ENCODE data around the gene SORCS3.

The SORCS3 gene

DNA sequence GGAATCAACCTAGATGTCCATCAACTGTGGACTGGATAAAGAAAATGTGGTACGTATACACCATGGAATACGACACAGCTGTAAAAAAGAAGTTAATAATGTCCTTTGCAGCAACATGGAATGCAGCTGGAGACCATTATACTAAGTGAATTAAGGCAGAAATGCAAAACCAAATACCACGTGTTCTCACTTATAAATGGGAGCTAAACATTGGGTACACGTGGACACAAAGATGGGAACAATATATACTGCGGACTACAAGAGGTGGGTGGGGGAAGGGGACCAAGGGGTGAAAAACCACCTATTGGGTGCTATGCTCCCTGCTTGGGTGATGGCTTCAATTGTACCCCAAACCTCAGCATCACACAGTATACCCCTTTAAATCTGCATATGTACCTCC is 385.5 kb downstream of the SORCS3 start:
- DNase-seq: no peak

DNA sequence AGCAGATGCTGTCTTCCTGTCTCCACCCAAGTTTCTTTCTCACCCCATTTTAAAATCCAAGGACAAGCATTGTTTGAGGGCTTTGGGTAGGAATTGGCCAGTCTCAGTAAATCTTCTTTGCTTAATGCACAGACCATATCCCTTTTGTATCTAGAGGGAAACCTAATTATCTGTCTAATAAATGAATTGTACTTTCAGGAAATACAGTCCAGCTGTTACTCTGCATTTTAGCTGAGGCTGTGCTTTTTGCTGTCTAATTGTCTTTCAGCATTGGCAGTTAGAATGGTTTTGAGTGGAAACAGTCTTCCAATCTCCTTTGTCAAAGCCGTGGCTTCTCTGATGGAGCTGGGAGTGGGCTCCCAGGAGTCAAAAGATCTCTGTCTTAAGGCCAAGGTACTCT is 388.2 kb downstream of the SORCS3 start:
- DNase-seq: no peak

DNA sequence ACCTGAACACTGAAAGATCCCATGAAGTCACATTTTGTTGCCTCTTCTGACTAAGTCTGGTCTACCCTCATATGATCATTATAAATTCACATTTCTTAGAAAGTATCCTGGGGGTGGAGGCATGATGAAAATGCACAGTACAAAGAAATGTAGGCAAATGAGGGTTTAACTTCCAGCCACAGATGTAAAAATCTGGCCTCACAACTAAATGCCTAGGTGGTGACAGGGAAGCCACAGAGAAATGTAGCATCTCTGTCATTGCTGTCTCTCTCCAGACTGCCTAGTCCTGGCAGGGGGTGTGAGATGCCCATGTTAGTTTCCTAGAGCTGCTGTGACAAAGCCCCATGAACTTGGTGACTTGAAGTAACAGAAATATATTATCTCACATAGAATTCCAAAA is 395.9 kb downstream of the SORCS3 start:
- DNase-seq: no peak

DNA sequence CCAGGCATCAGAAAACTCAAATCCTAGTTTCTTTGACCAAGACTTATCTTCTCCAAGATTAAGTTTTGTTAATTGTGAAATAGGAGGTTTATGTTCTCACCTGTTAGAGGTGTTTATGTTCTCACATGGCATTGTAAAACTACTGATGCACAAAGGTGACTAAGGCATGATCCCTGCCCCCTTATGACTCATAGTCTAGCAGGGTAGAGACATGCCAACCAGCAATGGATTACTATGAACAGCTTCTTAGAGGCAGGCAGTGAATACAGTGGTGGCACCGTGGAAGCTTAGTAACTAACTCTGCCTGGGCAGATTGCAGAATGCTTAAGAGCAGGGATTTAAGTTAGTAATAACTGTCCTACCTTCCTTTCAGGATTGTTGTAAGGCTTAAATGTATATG is 400.9 kb downstream of the SORCS3 start:
- DNase-seq: no peak

DNA sequence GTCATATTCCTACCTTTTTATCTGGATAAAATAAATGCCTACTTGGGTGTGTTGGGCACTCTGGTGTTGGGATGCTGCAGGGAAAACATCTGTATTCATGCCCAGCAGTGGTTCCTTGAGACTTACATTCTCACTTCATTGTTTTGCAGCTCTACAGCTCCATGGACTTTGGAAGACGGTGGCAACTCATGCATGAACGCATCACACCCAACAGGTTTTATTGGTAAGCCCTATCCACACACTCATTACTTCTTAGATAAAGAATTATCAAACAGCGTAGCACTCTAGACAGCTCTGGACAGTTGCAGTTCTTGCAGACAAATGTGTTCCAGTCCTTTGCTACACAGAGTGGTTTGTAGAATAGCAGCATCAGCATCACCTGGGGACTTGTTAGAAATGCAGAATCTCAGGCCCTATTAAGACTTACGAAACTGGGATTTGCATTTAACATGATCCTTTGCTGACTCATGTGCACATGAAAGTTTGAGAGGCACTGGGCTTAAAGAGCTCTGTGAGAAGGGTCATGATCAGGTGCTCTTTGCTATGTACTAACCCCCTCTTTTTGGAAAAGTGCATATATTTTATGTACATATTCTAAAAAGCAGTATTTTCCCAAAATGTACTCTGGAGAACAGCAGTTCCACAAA is 401.9 kb downstream of the SORCS3 start:
- no peak for DNase-seq

DNA sequence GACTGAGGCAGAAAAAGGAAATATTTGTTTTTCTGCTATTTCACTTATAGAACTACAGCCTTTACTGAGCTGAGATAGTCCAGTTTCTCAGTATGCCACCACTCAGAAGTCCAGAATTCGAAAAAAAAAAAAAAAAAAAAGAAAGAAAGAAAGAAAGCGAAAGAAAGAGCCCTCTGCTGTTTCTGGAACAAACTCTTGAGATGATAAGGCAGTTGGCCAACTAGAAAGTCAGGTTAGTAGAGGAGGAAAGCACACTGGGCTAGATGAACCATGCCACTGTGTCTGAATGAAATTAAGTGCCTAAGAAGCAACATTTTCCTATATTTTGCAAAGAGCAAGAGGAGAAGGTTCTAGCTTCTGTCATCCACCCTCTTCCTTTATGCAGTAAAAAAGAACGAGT is 403.8 kb downstream of the SORCS3 start:
- no peak for DNase-seq

DNA sequence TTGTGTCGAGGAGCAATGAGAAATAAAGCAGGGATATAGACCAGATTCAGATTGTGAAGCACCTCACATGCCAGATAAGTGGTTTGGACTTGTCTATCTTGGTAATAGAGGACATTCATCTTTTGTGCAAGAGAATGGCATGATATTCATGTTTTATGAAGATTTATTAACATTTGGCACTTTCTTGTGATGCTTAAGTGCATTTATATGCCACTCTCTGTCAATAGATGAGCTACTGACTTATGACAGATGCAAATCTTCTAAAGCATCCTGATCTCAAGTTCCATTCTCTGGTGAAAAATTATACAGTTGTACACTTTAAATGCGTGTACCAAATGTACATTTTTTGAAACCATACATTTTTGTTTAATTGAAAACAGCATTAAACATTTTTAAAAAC is 415.3 kb downstream of the SORCS3 start:
- no peak for DNase-seq

DNA sequence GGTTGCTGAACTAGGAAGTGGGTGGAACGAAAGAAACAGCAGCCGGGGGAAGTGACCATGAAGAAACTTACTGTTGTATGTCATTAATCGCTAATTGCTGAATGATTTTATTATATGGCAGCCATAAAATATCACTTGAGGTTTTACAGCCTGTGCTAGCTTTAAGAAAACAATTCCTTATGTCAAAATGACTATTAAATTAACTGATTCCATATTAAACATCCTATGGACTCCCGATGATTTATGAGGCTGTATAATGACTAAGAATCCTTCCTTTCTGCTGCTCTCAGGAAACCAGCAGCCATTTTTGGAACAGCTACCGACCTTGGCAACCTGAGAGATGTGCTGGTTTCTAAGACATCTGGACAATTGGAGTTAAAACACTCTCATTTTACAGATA is 421.9 kb downstream of the SORCS3 start:
- no peak for DNase-seq

DNA sequence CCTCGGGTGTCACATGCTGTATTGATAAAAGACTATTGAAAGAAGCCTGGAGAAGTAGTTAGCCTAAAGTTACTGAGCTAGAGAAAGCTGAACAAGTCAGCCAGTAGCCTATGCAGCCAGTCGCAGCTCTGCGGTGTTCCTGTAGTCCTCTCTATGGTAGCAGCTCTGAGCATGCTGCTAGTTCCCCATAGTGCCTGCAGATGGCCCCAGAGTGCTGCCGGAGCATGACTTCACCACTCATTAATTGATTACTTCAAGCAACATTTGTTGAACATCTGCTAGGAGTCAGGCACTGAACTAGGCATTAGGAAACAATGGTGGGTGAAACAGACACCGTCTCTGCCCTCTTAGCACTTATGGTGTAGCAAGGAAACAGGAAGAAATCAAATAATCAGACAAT is 422.7 kb downstream of the SORCS3 start:
- peak; percentile 11 for DNase-seq

DNA sequence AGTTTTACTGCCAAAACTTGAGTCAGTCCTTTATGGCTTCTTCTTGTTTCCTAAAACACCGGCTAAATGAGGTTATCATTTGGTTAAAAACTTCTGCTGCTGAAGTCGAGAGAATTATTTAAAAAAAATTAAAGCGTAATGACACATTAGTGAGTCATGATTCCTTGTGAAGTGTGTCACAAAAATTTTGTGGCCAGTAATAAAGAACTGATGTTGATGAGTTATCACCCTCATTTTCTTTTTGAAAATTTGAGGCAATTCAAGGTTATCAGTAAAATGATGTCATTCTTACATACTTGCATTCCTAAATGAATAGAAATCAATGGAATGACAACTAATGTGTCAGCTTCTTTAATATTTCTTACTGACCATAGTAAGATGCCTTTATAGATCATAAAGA is 427.4 kb downstream of the SORCS3 start:
- no peak for DNase-seq

DNA sequence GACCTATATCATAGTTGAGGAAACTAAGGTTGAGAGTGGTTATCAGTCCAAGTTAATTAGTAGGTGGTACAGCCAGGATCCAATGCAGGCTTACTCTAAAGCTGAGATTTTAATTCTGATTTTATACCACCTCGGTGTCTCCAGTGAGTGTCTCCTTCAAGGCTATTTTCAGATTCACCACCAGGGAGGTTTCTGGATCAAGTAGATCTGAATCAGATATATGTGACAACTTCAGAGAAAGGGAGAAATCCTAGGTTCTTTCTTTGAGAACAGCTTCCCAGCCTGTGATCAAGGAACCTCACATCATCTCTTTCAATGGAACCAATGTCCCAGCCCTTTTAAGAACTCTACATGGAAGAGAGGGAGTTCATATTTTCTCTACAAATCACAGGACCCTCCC is 429.2 kb downstream of the SORCS3 start:
- DNase-seq: no peak

DNA sequence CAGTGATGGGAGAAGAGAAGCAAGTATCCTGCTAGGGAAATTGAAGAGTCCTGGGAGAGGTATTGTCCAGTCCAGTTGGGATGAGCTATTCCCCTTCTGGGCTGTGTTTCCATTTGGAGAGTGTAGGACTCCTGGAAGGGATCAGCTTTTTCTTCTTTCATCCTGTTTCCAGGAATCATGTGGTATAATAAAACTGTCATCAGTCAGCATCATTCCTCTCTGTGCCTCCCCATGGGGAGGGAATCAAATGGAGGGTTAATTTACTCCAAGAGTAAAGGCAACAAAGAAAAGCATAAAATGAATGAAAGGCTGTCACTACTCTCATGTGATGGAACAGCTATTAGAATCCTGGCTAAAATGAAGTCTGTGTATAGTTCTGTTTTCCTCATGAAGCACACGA is 429.9 kb downstream of the SORCS3 start:
- DNase-seq: no peak

DNA sequence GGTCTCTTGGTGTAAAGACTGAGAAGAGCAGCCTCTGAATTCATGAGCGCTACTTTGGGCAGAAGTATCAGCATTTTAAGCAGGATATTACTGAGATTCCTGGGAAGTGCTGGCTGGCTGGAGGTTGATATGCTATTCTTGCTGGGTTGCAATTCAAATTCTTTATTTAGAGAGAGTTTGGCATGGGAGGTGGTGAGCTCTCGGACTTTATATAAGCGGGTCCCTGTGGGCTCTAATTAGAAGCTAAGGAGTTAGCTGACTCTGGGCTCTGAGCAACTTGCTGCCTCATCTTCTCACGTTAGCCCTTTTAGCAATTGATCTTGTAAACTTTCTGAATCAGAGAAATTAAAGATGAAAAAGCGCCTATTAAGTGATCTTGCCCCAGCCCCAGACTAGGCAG is 430.9 kb downstream of the SORCS3 start:
- DNase-seq: no peak

DNA sequence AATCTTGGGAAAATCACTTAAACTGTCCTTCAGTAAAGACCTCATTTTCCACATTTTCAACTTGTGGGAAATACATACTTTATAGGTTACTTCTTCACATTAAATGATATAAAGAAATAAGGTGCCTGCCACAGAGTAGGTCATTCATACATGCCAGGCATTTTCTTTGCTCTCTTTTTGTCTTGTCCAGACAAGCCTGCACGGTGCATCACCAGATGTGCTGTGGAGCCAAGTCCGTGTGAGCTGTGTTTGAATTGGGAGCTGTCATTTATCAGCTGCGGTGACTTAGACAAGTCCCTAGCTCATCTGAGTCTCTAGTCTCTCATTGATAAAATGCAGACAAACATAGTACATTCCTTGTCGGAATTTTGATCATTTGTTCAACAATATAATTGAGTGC is 432.9 kb downstream of the SORCS3 start:
- no peak for DNase-seq

DNA sequence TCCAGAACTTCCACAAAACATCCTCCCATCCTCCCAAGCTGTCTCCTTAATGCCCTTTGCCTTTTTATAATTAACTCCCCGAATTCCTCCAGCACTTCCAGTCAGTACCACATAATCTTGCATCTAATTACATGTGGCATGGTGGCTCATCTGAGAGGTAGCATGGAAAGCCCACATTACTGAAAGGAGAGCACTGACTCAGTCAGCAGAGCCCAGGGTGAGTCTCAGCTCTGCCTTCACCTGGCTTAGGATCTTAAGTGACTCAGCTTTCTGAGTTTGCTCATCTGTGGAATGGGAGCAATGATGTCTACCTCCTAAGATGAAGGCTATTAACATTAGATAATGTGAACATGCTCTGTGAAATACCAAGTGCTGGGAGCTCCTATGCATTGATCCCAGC is 433.9 kb downstream of the SORCS3 start:
- DNase-seq: no peak

DNA sequence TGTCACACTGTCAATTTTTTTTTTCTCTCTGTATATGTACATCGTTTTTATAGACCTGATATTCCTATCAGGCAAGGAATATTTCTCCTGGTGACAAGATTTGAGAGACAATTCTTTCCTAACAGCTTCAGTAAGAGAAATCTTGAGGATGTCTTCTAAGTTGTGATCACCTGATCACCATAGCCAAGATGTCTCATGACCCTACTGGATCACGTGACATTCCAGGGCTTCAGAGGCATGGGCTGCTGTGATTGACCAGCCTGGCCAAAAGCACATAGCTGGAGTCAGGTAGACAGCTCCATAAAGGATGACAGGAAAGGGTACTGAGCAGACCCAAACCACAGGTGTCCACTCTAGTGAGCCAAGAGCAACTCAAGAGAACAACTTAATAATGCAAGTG is 444.9 kb downstream of the SORCS3 start:
- DNase-seq: no peak

DNA sequence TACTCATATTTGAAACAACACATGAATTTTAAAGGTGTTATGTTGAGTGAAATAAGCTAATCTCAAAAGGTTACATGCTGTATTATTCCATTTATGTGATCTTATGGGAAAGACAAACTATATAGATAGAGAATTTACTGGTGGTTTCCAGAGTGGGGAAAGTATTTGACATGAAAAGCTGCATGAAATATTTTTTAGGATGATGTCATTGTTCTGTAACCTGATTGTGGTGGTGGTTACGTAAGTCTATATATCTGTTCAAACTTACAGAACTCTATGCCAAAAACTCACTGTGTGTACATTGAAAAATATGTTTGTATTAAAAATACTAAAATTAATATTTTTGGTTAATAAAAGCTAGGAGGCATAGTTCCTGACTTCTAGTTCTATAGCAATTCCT is 453.0 kb downstream of the SORCS3 start:
- DNase-seq: no peak

DNA sequence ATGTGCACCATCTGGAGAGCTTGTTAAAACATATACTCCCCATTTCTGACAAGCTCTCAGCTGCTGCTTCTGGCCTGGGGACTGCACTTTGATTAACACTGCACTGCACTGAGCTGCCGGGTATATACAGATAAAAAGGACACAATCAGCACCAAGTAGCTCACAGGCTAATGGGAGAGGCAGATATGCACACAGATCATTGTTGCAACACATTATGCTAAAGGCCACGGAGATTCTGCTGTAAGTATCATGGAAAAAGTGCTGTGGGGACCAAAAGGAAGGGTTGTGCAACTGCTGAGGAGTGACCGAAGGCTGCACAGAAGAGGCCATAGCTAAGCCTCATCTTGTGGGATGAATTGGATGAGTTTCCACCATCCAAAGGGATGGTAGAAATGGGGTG is 455.2 kb downstream of the SORCS3 start:
- DNase-seq: no peak

DNA sequence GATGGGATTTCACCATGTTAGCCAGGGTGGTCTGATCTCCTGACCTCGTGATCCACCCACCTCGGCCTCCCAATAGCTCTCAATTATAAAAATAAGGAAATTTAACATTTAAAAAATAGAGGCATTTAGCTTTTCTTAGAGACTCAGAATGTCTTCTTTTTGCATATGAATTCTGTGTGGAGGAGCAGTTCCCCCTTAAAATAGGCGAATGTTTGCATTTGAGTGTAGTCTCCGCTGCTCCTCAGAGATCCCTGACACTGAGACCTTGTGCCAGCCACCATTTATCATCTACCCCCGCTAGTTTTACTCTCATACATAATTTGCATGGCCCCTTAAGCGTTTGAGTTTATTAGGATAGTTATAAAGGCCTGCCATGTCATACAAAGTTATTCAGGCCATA is 461.9 kb downstream of the SORCS3 start:
- DNase-seq: no peak

DNA sequence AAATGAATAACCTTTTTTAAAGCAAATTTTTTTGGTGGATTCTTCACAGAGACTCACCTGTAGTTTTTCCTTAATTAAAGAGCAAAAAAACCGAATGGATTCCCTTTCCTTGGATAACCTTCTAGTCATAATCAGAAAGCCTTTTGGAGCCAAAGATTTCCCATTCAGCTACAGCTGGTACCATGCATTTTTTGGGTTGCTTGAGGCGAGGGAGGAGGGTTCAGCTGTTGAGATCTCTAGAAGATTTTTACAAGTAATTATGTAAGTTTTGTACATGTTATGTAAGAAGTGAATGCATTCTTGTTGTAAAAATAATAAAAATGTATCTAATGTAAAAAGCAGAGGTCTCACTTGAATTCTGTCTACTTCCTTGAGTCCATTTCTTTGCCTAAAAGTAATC is 463.2 kb downstream of the SORCS3 start:
- no peak for DNase-seq

DNA sequence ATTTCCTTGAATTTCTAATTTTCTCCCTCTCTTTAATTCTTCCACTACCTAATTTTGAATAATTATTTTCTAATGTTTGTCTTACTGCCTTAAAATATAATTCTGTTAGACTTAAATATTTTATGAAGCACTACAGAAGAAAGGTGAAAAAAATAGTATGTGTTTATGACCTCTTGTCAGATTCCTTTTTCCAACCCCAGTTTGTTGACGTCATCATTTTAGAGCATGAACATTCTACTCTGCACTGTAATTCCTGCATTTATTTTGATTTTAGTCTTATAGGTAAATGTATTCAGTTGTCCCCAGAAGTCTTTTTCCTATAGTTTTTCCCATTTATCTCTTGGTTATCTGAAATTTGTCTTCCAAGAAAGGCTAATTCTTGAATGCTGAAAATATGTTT is 468.1 kb downstream of the SORCS3 start:
- no peak for DNase-seq

DNA sequence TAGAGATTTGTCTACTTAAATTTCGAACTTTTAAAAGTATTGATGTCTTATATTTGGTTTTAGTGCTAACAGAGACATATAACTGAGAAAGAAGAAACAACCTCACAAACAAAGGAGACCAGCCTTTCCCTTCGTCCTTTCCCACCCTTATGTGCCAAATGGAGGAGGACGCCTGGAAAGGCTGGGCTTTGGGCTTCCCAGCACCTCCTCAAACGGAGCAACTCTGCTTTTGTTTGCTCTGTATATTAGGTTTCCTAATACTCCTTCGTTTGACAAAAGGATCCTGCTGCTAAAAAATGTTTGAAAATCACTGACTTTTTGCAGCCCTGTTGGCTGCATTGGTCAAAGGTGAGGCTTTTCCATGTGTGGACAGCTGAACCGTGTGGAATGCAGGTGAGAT is 471.8 kb downstream of the SORCS3 start:
- DNase-seq: no peak

DNA sequence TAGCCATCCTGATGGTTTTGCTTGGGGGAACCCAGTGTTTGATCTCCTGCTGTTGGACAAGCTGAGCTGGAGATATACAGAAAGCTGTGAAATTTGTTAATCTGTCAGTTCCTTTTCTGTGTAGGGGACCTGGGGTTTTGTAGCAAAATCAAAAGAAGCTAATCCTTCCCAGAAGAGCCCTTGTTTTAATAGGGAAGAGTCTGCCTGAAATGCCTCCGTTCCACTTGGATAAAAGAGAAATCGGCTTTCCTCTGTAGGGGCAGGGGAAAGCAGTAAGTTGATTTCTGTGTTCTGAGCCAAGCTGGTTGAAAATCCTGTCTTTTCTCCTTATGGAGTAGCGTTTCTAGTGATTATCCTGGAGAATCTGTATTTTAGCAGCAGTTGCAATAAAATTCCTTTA is 472.6 kb downstream of the SORCS3 start:
- no peak for DNase-seq

DNA sequence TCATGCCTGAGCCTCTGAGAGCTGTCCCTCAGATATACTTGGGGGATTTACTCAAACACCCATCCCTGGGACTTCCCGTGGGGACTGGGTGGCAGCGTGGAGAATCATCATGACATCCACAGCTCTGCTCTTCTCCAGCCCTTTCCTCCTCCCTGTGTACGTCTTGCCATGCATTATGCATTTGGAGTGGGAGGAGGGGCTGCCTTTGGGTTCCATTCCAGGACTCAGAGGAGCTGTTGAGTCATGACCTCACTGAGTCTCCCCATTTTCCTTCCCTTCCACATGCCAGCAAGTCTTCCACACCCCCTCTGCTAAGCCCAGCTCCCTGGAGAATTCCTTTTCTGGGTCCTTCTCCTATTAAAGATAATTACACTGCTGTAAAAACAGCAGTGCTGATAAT is 480.7 kb downstream of the SORCS3 start:
- DNase-seq: no peak

DNA sequence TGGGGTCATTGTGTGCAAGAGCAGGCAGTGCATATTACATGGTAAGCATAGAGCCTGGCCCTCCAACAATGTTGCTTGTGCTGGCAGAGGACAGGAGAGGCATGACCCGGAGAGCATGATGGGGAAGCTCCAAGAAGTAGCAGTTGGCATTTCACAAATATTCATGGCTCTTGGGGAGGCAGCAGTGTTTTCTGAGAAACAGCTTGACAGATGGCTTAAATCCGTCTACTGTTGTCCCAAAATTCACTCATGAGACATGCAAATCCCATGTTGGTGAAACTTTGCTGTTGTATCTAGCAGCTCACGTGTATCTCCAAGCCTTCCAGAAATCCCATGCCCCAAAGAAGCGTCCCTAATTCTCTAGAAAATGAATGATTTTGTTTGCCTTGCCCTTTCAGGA is 487.0 kb downstream of the SORCS3 start:
- DNase-seq: no peak

DNA sequence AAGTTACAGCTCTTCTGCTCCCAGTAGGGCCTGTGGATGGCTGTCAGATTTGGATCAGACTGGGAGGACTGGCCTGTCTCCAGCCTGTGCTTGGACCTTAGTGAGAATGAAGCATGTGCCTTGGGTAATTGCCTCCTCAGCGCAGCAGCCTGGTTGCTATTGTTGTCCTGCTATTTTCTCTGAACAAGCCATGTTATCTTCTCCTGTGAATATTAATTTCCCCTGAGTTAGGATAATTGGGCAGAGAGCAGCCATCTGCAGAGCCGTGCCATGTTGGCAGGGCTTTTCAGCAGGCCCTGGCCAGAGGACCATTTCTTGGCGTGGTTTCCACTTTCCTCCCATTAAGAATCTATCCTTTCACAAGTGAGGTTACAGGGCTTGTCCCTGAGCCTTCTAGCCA is 497.3 kb downstream of the SORCS3 start:
- DNase-seq: no peak
